ENCODE data around the gene PLA2G4C.

PLA2G4C gene

GRCh38 chr19:48110350-48110966 is at the start of gene PLA2G4C:
Gene PLA2G4C (minus strand): TSS chr19:48110817. CDS start chr19:48106529, 4,288 bp downstream.
- no peak for TF ChIP-seq CTCF (IDR thresholded peaks at IDR 0.05; ENCODE audit: low read depth, low read length)
- H3K4me3 ChIP-seq (ENCODE audit: low read depth, low read length) = peak within 1 kb of the TSS; percentile 56

- H3K4me3 ChIP-seq (ENCODE audit: low read depth, low read length) = no peak overlapping the region
- no peak for TF ChIP-seq CTCF (IDR thresholded peaks at IDR 0.05; ENCODE audit: low read depth, low read length)
These were observed 47.7 kb upstream of the PLA2G4C start for GRCh38 chr19:48158210-48158790.

GRCh38 chr19:48154003-48154402 is 43.4 kb upstream of the PLA2G4C start:
- TF ChIP-seq CTCF (IDR thresholded peaks at IDR 0.05; ENCODE audit: low read depth, low read length) = no peak
- H3K4me3 ChIP-seq (ENCODE audit: low read depth, low read length) = no peak overlapping the region

GRCh38 chr19:48152551-48152950 is 41.9 kb upstream of the PLA2G4C start:
- TF ChIP-seq CTCF (IDR thresholded peaks at IDR 0.05; ENCODE audit: low read depth, low read length) = peak; percentile 46; the same call in 1 of the 2 replicates
- H3K4me3 ChIP-seq (ENCODE audit: low read depth, low read length) = no peak overlapping the region

- no peak overlapping the region for H3K4me3 ChIP-seq (ENCODE audit: low read depth, low read length)
- no peak for TF ChIP-seq CTCF (IDR thresholded peaks at IDR 0.05; ENCODE audit: low read depth, low read length)
These were observed 38.8 kb upstream of the PLA2G4C start for GRCh38 chr19:48149430-48149829.

GRCh38 chr19:48148576-48148975 is 38.0 kb upstream of the PLA2G4C start:
- no peak for TF ChIP-seq CTCF (IDR thresholded peaks at IDR 0.05; ENCODE audit: low read depth, low read length)
- no peak overlapping the region for H3K4me3 ChIP-seq (ENCODE audit: low read depth, low read length)

- TF ChIP-seq CTCF (IDR thresholded peaks at IDR 0.05; ENCODE audit: low read depth, low read length) = no peak
- no peak overlapping the region for H3K4me3 ChIP-seq (ENCODE audit: low read depth, low read length)
These were observed 37.1 kb upstream of the PLA2G4C start for GRCh38 chr19:48147597-48148175.
